ENCODE measurements around the gene LGSN. TPM values are rescaled to one million over a fixed set of nuclear protein-coding genes. Genes with fewer than 3 reads are reported as not detected.

The LGSN gene
- total and polyA plus RNA-seq, 4 donors = 0.03 to 0.33 (median 0.22) TPM

DNA sequence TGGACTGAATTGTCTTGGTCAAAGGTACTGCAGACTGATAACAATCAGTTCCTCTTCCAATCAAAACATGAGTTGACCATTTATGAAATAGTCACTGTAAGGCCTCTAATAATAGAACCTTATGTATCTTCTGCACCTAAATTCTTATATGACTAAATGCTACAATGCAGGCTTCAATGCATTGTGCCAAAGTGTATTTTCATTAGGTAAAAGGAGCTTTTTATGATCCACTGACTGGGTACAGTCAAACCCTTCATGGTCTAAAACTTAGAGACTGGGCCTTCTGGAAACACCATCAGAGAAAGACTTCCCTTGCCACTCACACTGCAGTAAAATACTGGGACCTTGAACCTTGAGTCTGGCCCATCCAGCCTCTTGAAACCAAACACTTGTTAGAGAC lies 16.3 kb downstream of the LGSN start:
- no peaks in the 10 kb centered on the region for H3K27me3 ChIP-seq (ENCODE audit: control insufficient read depth in 4 of 4, insufficient read depth in 4 of 4, low read length in 3 of 4)
- no peak for TF ChIP-seq SP1 (IDR thresholded peaks at IDR 0.05)
- no peak for TF ChIP-seq RAD21 (IDR thresholded peaks at IDR 0.05)
- TF ChIP-seq, protein P1, sequence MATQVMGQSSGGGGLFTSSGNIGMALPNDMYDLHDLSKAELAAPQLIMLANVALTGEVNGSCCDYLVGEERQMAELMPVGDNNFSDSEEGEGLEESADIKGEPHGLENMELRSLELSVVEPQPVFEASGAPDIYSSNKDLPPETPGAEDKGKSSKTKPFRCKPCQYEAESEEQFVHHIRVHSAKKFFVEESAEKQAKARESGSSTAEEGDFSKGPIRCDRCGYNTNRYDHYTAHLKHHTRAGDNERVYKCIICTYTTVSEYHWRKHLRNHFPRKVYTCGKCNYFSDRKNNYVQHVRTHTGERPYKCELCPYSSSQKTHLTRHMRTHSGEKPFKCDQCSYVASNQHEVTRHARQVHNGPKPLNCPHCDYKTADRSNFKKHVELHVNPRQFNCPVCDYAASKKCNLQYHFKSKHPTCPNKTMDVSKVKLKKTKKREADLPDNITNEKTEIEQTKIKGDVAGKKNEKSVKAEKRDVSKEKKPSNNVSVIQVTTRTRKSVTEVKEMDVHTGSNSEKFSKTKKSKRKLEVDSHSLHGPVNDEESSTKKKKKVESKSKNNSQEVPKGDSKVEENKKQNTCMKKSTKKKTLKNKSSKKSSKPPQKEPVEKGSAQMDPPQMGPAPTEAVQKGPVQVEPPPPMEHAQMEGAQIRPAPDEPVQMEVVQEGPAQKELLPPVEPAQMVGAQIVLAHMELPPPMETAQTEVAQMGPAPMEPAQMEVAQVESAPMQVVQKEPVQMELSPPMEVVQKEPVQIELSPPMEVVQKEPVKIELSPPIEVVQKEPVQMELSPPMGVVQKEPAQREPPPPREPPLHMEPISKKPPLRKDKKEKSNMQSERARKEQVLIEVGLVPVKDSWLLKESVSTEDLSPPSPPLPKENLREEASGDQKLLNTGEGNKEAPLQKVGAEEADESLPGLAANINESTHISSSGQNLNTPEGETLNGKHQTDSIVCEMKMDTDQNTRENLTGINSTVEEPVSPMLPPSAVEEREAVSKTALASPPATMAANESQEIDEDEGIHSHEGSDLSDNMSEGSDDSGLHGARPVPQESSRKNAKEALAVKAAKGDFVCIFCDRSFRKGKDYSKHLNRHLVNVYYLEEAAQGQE (IDR thresholded peaks at IDR 0.05) = no peak
- TF ChIP-seq, protein P2, sequence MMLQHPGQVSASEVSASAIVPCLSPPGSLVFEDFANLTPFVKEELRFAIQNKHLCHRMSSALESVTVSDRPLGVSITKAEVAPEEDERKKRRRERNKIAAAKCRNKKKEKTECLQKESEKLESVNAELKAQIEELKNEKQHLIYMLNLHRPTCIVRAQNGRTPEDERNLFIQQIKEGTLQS (IDR thresholded peaks at IDR 0.05) = no peak
- no peak for TF ChIP-seq RXRA (IDR thresholded peaks at IDR 0.05)
- TF ChIP-seq HNF4G (IDR thresholded peaks at IDR 0.05) = no peak
- TF ChIP-seq NR2F2 (IDR thresholded peaks at IDR 0.05) = no peak
- no peak for TF ChIP-seq GABPA (IDR thresholded peaks at IDR 0.05 in 1 of 2, conservative IDR thresholded peaks at IDR 0.05 in 1 of 2)
- no peak for TF ChIP-seq YY1 (IDR thresholded peaks at IDR 0.05)
- TF ChIP-seq JUND (IDR thresholded peaks at IDR 0.05) = no peak
- no peak for TF ChIP-seq TAF1 (conservative IDR thresholded peaks at IDR 0.05)
- no peak for TF ChIP-seq HNF4A (conservative IDR thresholded peaks at IDR 0.05)
- TF ChIP-seq, protein P3, sequence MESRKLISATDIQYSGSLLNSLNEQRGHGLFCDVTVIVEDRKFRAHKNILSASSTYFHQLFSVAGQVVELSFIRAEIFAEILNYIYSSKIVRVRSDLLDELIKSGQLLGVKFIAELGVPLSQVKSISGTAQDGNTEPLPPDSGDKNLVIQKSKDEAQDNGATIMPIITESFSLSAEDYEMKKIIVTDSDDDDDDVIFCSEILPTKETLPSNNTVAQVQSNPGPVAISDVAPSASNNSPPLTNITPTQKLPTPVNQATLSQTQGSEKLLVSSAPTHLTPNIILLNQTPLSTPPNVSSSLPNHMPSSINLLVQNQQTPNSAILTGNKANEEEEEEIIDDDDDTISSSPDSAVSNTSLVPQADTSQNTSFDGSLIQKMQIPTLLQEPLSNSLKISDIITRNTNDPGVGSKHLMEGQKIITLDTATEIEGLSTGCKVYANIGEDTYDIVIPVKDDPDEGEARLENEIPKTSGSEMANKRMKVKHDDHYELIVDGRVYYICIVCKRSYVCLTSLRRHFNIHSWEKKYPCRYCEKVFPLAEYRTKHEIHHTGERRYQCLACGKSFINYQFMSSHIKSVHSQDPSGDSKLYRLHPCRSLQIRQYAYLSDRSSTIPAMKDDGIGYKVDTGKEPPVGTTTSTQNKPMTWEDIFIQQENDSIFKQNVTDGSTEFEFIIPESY (IDR thresholded peaks at IDR 0.05) = no peak
- TF ChIP-seq CTCF (IDR thresholded peaks at IDR 0.05; ENCODE audit: low read depth, low read length, missing input control) = no peak
- TF ChIP-seq, protein P4, sequence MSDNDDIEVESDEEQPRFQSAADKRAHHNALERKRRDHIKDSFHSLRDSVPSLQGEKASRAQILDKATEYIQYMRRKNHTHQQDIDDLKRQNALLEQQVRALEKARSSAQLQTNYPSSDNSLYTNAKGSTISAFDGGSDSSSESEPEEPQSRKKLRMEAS (IDR thresholded peaks at IDR 0.05) = no peak
- no peak for TF ChIP-seq FOXA2 (IDR thresholded peaks at IDR 0.05)
- TF ChIP-seq EGR1 (IDR thresholded peaks at IDR 0.05; ENCODE audit: low read depth in 2 of 2) = no peak
- no peak for TF ChIP-seq FOXA1 (IDR thresholded peaks at IDR 0.05)
- H3K9me3 ChIP-seq (ENCODE audit: control insufficient read depth in 4 of 4, low read length in 3 of 4) = no peaks in the 10 kb centered on the region
- no peak overlapping the region for H3K27ac ChIP-seq (ENCODE audit: low read depth in 1 of 2, low read length in 2 of 2)
- DNase-seq (ENCODE audit: low spot score) = no peak
- H3K4me1 ChIP-seq (ENCODE audit: control insufficient read depth in 4 of 4, insufficient read depth in 4 of 4, low read length in 3 of 4) = no peaks in the 10 kb centered on the region
- no peaks in the 10 kb centered on the region for H3K36me3 ChIP-seq (ENCODE audit: control insufficient read depth in 4 of 4, insufficient read depth in 3 of 4, low read depth in 1 of 4, low read length in 3 of 4)
- H3K4me3 ChIP-seq (ENCODE audit: low read depth in 1 of 3, low read length in 3 of 3) = no peak overlapping the region
- no peak overlapping the region for H3K9ac ChIP-seq (ENCODE audit: low read depth in 1 of 2, low read length in 2 of 2)
